ENCODE data around the gene LCORL. TPM values are rescaled to one million over a fixed set of nuclear protein-coding genes. Genes with fewer than 3 reads are reported as not detected.

The LCORL gene
- total and polyA plus RNA-seq, 9 of the 15 experiments (the other 6 are each of a cell fraction or from before 2014, with no cell fraction given) = 3.1 to 24.5 (median 11.1) TPM

DNA sequence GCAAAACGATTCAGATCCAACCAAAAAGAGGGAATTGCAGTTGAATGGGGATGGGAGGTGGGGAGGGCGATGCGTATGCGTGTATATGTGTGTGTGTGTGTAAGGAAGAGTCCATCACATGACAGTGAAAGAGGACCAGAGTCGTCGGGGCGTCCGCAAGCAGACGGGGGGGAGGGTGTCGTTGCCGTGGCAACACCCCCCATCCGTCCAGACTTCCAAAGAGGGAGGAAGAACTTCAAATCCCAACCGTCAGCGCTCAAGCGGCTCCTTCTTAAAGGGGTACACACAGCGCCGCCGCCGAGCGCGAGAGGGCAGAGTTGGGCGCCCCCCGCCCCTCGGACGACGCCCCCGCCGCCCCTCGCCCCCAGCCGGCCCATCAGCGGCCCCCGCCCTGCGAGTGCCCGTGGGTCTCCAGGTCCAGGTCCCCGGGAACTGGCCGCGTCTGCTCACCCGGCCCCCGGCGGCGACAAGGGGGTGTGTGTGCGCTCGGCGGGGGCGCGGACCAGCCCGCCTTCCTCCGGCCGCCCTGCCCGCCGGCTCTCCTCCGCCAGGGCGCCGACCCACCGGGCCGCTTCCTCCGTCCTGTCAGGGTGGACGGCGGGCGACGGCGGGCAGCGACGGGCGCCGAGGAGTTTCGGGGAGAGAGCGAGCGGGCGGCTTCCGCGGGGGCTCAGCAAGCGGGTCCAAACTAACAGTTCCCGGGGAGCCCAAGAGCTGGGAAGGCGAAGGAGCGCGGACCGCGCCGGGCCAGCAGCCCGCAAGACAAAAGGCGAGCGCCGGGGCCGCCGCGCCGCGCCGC, 685 bp downstream of the LCORL start (continued):
- TF ChIP-seq, protein P1, sequence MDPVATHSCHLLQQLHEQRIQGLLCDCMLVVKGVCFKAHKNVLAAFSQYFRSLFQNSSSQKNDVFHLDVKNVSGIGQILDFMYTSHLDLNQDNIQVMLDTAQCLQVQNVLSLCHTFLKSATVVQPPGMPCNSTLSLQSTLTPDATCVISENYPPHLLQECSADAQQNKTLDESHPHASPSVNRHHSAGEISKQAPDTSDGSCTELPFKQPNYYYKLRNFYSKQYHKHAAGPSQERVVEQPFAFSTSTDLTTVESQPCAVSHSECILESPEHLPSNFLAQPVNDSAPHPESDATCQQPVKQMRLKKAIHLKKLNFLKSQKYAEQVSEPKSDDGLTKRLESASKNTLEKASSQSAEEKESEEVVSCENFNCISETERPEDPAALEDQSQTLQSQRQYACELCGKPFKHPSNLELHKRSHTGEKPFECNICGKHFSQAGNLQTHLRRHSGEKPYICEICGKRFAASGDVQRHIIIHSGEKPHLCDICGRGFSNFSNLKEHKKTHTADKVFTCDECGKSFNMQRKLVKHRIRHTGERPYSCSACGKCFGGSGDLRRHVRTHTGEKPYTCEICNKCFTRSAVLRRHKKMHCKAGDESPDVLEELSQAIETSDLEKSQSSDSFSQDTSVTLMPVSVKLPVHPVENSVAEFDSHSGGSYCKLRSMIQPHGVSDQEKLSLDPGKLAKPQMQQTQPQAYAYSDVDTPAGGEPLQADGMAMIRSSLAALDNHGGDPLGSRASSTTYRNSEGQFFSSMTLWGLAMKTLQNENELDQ (CRISPR knock-in tag; IDR thresholded peaks at IDR 0.05; ENCODE audit: borderline replicate concordance) = no peak
- TF ChIP-seq ZNF764 (CRISPR knock-in tag; IDR thresholded peaks at IDR 0.05; ENCODE audit: low read depth) (no peak), CBFA2T2 (conservative IDR thresholded peaks at IDR 0.05) (no peak), TAF7 (tag; IDR thresholded peaks at IDR 0.05) (no peak), CHCHD3 (CRISPR knock-in tag; IDR thresholded peaks at IDR 0.05) (no peak), ARID2 (IDR thresholded peaks at IDR 0.05) (no peak), MEIS2 (IDR thresholded peaks at IDR 0.05; ENCODE audit: partially characterized antibody) (peak; percentile 5), ZNF586 (CRISPR knock-in tag; conservative IDR thresholded peaks at IDR 0.05) (no peak), HNRNPLL (IDR thresholded peaks at IDR 0.05; ENCODE audit: low read depth, low read length, poor library complexity, severe bottlenecking) (peak; percentile 65), CBX2 (IDR thresholded peaks at IDR 0.05; ENCODE audit: insufficient read depth, low read length, poor library complexity, severe bottlenecking) (no peak), HDAC2 (IDR thresholded peaks at IDR 0.05) (no peak)
- TF ChIP-seq, protein P2, sequence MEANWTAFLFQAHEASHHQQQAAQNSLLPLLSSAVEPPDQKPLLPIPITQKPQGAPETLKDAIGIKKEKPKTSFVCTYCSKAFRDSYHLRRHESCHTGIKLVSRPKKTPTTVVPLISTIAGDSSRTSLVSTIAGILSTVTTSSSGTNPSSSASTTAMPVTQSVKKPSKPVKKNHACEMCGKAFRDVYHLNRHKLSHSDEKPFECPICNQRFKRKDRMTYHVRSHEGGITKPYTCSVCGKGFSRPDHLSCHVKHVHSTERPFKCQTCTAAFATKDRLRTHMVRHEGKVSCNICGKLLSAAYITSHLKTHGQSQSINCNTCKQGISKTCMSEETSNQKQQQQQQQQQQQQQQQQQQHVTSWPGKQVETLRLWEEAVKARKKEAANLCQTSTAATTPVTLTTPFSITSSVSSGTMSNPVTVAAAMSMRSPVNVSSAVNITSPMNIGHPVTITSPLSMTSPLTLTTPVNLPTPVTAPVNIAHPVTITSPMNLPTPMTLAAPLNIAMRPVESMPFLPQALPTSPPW (CRISPR knock-in tag; IDR thresholded peaks at IDR 0.05) = peak; percentile 73
- TF ChIP-seq, protein P3, sequence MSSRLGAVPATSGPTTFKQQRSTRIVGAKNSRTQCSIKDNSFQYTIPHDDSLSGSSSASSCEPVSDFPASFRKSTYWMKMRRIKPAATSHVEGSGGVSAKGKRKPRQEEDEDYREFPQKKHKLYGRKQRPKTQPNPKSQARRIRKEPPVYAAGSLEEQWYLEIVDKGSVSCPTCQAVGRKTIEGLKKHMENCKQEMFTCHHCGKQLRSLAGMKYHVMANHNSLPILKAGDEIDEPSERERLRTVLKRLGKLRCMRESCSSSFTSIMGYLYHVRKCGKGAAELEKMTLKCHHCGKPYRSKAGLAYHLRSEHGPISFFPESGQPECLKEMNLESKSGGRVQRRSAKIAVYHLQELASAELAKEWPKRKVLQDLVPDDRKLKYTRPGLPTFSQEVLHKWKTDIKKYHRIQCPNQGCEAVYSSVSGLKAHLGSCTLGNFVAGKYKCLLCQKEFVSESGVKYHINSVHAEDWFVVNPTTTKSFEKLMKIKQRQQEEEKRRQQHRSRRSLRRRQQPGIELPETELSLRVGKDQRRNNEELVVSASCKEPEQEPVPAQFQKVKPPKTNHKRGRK (tag; IDR thresholded peaks at IDR 0.05) = no peak
- TF ChIP-seq, protein P4, sequence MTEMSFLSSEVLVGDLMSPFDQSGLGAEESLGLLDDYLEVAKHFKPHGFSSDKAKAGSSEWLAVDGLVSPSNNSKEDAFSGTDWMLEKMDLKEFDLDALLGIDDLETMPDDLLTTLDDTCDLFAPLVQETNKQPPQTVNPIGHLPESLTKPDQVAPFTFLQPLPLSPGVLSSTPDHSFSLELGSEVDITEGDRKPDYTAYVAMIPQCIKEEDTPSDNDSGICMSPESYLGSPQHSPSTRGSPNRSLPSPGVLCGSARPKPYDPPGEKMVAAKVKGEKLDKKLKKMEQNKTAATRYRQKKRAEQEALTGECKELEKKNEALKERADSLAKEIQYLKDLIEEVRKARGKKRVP (CRISPR knock-in tag; IDR thresholded peaks at IDR 0.05) = no peak
- TF ChIP-seq, protein P5, sequence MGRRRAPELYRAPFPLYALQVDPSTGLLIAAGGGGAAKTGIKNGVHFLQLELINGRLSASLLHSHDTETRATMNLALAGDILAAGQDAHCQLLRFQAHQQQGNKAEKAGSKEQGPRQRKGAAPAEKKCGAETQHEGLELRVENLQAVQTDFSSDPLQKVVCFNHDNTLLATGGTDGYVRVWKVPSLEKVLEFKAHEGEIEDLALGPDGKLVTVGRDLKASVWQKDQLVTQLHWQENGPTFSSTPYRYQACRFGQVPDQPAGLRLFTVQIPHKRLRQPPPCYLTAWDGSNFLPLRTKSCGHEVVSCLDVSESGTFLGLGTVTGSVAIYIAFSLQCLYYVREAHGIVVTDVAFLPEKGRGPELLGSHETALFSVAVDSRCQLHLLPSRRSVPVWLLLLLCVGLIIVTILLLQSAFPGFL (CRISPR knock-in tag; IDR thresholded peaks at IDR 0.05) = no peak
- TF ChIP-seq, protein P6, sequence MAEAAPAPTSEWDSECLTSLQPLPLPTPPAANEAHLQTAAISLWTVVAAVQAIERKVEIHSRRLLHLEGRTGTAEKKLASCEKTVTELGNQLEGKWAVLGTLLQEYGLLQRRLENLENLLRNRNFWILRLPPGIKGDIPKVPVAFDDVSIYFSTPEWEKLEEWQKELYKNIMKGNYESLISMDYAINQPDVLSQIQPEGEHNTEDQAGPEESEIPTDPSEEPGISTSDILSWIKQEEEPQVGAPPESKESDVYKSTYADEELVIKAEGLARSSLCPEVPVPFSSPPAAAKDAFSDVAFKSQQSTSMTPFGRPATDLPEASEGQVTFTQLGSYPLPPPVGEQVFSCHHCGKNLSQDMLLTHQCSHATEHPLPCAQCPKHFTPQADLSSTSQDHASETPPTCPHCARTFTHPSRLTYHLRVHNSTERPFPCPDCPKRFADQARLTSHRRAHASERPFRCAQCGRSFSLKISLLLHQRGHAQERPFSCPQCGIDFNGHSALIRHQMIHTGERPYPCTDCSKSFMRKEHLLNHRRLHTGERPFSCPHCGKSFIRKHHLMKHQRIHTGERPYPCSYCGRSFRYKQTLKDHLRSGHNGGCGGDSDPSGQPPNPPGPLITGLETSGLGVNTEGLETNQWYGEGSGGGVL (CRISPR knock-in tag; IDR thresholded peaks at IDR 0.05) = no peak

All from K562 (cell line).